K562 (cell line): ENCODE data around the gene ABHD3. TPM values are rescaled to one million over a fixed set of nuclear protein-coding genes. Genes with fewer than 3 reads are reported as not detected.

ENCODE experiments used
- KAT8 ChIP-seq: fragments of 450-650 bp; IDR thresholded peaks from 2 replicates; pipeline ENCODE4 v1.6.1; 2016; ENCODE audit warnings: low read depth, mild to moderate bottlenecking
- KLF10 ChIP-seq: fragments of 250-450 bp; sonication (Bioruptor Pico); IDR thresholded peaks from 2 replicates; pipeline ENCODE4 v1.6.1; 2021; ENCODE audit warnings: matching md5 sums
- PTTG1 ChIP-seq: fragments of 450-650 bp; IDR thresholded peaks from 2 replicates; pipeline ENCODE4 v1.6.1; 2016; ENCODE audit warnings: low read depth, mild to moderate bottlenecking, missing genetic modification characterization, missing compliant biosample characterization
- SMARCB1 ChIP-seq: IDR thresholded peaks from 2 replicates; pipeline ENCODE4 v1.6.1; 2011; ENCODE audit warnings: improper control_type of control experiment, low read depth; ENCODE audit not compliant: insufficient read length
- TAF7 ChIP-seq: fragments of 450-650 bp; IDR thresholded peaks from 2 replicates; pipeline ENCODE4 v1.6.1; 2016; ENCODE audit warnings: missing genetic modification characterization, missing compliant biosample characterization
- TEAD4 ChIP-seq, 2 experiments: sonication (generic) in 1 of 2; formaldehyde crosslinking in 1 of 2; IDR thresholded peaks; 2 replicates each; pipeline versions ENCODE4 v1.6.1 to v1.8.0; 2012 to 2022; ENCODE audit warnings: borderline replicate concordance in 1 of 2, inconsistent platforms in 1 of 2, low read length in 1 of 2, mild to moderate bottlenecking in 1 of 2, missing genetic modification reagents in 1 of 2
- ZC3H4 ChIP-seq: sonication (generic); formaldehyde crosslinking; IDR thresholded peaks from 2 replicates; pipeline ENCODE4 v1.9.0; 2021; ENCODE audit warnings: missing genetic modification reagents, borderline replicate concordance
- ZFX ChIP-seq: sonication (generic); formaldehyde crosslinking; IDR thresholded peaks from 2 replicates; pipeline ENCODE4 v1.8.0; 2022; ENCODE audit warnings: mild to moderate bottlenecking, missing genetic modification reagents, moderate library complexity
- ZNF212 ChIP-seq: fragments of 450-650 bp; formaldehyde crosslinking; IDR thresholded peaks from 2 replicates; pipeline ENCODE4 v1.4.0; 2020; ENCODE audit warnings: mild to moderate bottlenecking
- ZNF436 ChIP-seq: fragments of 250-450, 450-650 bp; sonication (Bioruptor Pico); formaldehyde crosslinking; IDR thresholded peaks from 2 replicates; pipeline ENCODE4 v1.7.0; 2020; ENCODE audit warnings: mild to moderate bottlenecking
- polyA plus RNA-seq, 8 experiments: library from polyadenylated mRNA; depleted of rRNA in 4 of 8; stranded (reverse) in 5 of 8; unstranded in 3 of 8; fragments of >200 nt; fragmentation: Nextera tagmentation in 2 of 8; fragmentation: Illumina TruSeq in 1 of 8; extraction: Ambion mirVana in 2 of 8; extraction: Trizol in 1 of 8; gene quantifications; 2 replicates each; pipeline versions ENCODE4 v1.2.1 to v1.2.3, GENCODE V29; 2011 to 2014; ENCODE audit warnings: inconsistent platforms in 1 of 8, missing spikeins in 1 of 8
- total RNA-seq, 7 experiments: library from RNA; depleted of rRNA in 6 of 7; stranded (reverse); fragments of >200 nt in 6 of 7; fragmentation: Illumina TruSeq in 2 of 7; extraction: Trizol in 2 of 7; gene quantifications; 2 replicates each; pipeline versions ENCODE4 v1.2.1 to v1.2.3, GENCODE V29; 2011 to 2021; ENCODE audit warnings: low replicate concordance in 1 of 7
- TF ChIP-seq, protein P1 (sequence below): sonication (generic); formaldehyde crosslinking; IDR thresholded peaks from 2 replicates; pipeline ENCODE4 v1.8.0; 2022; ENCODE audit warnings: mild to moderate bottlenecking, missing genetic modification reagents
- TF ChIP-seq, protein P2 (sequence below): fragments of 450-650 bp; IDR thresholded peaks from 2 replicates; pipeline ENCODE4 v1.6.1; 2016; ENCODE audit warnings: borderline replicate concordance
- TF ChIP-seq, protein P3 (sequence below): fragments of 250-450 bp; sonication (Bioruptor Pico); IDR thresholded peaks from 2 replicates; pipeline ENCODE4 v1.8.0; 2022; ENCODE audit warnings: inconsistent platforms, mild to moderate bottlenecking, moderate library complexity, borderline replicate concordance
- TF ChIP-seq, protein P4 (sequence below), 2 experiments: fragments of 250-450 bp in 1 of 2; fragments of 450-650 bp in 1 of 2; sonication (Bioruptor Pico) in 1 of 2; IDR thresholded peaks; 2 replicates each; pipeline versions ENCODE4 v1.6.1 to v1.8.0; 2016 to 2021; ENCODE audit warnings: mild to moderate bottlenecking in 2 of 2, moderate library complexity in 2 of 2, missing compliant biosample characterization in 1 of 2, missing genetic modification characterization in 1 of 2
- TF ChIP-seq, protein P5 (sequence below): conservative IDR thresholded peaks from 2 replicates; pipeline ENCODE4 v1.6.1; 2011; ENCODE audit warnings: low read depth, mild to moderate bottlenecking, low read length; ENCODE audit not compliant: control insufficient read depth

ABHD3 gene
- total and polyA plus RNA-seq, 9 of the 15 experiments (the other 6 are each of a cell fraction or from before 2014, with no cell fraction given): 6.3 to 38.8 (median 19.4) TPM

DNA sequence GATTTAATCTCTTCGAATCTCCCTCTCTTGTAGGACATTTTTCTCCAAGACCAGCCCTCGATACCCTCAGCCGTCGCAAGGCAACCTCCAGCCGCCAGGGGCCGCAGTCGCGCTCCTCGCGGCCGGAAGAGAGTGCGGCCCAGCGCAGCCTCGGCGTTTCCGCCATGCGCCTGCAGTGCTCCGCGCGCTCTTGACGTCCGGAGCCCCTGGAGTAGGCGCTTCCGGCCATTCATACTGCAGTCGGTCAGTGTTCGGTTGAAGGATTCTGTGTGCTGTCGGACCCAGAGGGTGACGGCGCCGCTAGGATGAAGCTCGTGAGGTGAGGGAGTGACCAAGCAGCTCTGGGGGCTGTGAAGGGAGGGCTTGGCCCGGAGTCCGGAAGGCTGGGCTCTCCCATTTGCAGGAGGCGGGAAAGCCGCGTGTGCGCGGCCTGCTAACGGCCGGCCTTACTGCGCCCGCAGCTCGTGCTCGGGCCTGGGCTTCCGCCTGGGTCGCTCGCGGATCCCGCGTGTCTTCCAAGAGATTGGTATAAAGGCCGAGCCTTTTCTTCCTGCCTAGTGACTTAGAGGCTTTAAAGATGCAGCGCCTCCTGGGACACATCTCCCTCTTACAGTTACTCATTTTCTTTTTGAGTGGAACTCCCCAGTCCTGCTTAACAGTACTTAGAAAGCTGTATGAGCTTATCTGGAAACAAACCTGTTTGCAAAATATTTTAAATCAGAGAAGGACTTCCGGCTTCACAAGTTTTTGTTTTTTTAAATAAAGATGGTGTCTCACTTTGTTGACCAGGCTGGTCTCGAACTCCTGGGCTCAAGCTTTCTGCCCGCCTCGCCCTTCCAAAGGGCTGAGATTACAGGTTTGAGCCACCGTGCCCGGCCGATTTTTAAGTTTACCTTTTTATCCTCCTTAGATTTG, 92.2 kb downstream of the ABHD3 start, which contains the start of gene SNRPD1 (continued):
- TF ChIP-seq, protein P1, sequence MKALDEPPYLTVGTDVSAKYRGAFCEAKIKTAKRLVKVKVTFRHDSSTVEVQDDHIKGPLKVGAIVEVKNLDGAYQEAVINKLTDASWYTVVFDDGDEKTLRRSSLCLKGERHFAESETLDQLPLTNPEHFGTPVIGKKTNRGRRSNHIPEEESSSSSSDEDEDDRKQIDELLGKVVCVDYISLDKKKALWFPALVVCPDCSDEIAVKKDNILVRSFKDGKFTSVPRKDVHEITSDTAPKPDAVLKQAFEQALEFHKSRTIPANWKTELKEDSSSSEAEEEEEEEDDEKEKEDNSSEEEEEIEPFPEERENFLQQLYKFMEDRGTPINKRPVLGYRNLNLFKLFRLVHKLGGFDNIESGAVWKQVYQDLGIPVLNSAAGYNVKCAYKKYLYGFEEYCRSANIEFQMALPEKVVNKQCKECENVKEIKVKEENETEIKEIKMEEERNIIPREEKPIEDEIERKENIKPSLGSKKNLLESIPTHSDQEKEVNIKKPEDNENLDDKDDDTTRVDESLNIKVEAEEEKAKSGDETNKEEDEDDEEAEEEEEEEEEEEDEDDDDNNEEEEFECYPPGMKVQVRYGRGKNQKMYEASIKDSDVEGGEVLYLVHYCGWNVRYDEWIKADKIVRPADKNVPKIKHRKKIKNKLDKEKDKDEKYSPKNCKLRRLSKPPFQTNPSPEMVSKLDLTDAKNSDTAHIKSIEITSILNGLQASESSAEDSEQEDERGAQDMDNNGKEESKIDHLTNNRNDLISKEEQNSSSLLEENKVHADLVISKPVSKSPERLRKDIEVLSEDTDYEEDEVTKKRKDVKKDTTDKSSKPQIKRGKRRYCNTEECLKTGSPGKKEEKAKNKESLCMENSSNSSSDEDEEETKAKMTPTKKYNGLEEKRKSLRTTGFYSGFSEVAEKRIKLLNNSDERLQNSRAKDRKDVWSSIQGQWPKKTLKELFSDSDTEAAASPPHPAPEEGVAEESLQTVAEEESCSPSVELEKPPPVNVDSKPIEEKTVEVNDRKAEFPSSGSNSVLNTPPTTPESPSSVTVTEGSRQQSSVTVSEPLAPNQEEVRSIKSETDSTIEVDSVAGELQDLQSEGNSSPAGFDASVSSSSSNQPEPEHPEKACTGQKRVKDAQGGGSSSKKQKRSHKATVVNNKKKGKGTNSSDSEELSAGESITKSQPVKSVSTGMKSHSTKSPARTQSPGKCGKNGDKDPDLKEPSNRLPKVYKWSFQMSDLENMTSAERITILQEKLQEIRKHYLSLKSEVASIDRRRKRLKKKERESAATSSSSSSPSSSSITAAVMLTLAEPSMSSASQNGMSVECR (CRISPR knock-in tag): peak; percentile 89
- TF ChIP-seq, protein P2, sequence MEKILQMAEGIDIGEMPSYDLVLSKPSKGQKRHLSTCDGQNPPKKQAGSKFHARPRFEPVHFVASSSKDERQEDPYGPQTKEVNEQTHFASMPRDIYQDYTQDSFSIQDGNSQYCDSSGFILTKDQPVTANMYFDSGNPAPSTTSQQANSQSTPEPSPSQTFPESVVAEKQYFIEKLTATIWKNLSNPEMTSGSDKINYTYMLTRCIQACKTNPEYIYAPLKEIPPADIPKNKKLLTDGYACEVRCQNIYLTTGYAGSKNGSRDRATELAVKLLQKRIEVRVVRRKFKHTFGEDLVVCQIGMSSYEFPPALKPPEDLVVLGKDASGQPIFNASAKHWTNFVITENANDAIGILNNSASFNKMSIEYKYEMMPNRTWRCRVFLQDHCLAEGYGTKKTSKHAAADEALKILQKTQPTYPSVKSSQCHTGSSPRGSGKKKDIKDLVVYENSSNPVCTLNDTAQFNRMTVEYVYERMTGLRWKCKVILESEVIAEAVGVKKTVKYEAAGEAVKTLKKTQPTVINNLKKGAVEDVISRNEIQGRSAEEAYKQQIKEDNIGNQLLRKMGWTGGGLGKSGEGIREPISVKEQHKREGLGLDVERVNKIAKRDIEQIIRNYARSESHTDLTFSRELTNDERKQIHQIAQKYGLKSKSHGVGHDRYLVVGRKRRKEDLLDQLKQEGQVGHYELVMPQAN: peak; percentile 98
- TF ChIP-seq, protein P3, sequence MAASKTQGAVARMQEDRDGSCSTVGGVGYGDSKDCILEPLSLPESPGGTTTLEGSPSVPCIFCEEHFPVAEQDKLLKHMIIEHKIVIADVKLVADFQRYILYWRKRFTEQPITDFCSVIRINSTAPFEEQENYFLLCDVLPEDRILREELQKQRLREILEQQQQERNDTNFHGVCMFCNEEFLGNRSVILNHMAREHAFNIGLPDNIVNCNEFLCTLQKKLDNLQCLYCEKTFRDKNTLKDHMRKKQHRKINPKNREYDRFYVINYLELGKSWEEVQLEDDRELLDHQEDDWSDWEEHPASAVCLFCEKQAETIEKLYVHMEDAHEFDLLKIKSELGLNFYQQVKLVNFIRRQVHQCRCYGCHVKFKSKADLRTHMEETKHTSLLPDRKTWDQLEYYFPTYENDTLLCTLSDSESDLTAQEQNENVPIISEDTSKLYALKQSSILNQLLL (CRISPR knock-in tag): no peak
- no peak for TF ChIP-seq ZNF212 (CRISPR knock-in tag)
- TF ChIP-seq SMARCB1: no peak
- TF ChIP-seq ZC3H4 (CRISPR knock-in tag): no peak
- peak; percentile 88 for TF ChIP-seq TAF7 (tag)
- no peak for TF ChIP-seq KLF10 (CRISPR knock-in tag)
- TF ChIP-seq ZFX (CRISPR knock-in tag): peak; percentile 91
- no peak for TF ChIP-seq ZNF436 (CRISPR knock-in tag)
- no peak for TF ChIP-seq KAT8
- TF ChIP-seq TEAD4 (IDR thresholded peaks at IDR 0.05; ENCODE audit: low read length): peak; percentile 22; the same call in 1 of the 2 replicates
- TF ChIP-seq TEAD4 (CRISPR knock-in tag; IDR thresholded peaks at IDR 0.05; ENCODE audit: borderline replicate concordance): no peak
- TF ChIP-seq, protein P4, sequence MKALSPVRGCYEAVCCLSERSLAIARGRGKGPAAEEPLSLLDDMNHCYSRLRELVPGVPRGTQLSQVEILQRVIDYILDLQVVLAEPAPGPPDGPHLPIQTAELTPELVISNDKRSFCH (CRISPR knock-in tag; IDR thresholded peaks at IDR 0.05): no peak
- TF ChIP-seq, protein P4 (tag; IDR thresholded peaks at IDR 0.05): peak; percentile 68
- TF ChIP-seq PTTG1 (tag): no peak
- TF ChIP-seq, protein P5, sequence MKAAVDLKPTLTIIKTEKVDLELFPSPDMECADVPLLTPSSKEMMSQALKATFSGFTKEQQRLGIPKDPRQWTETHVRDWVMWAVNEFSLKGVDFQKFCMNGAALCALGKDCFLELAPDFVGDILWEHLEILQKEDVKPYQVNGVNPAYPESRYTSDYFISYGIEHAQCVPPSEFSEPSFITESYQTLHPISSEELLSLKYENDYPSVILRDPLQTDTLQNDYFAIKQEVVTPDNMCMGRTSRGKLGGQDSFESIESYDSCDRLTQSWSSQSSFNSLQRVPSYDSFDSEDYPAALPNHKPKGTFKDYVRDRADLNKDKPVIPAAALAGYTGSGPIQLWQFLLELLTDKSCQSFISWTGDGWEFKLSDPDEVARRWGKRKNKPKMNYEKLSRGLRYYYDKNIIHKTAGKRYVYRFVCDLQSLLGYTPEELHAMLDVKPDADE: peak; percentile 90
